SK-N-SH treated with all-trans-retinoic acid at 6 μM for 48 hours (cell line): ENCODE measurements around the gene FAM174B.

Experiments used
- ATAC-seq: fragments of 200-7000 bp; cut with Tn5 transposase; 3 replicates; pipeline ENCODE4 v1.9.1; 2020; ENCODE audit warnings: mild to moderate bottlenecking, moderate library complexity
- ARNTL ChIP-seq: fragments of 450-650 bp; formaldehyde crosslinking; IDR thresholded peaks from 2 replicates; pipeline ENCODE4 v1.5.0; 2020; ENCODE audit warnings: low read depth, mild to moderate bottlenecking, moderate library complexity, borderline replicate concordance
- BACH2 ChIP-seq: fragments of 250-450 bp; sonication (Bioruptor Pico); IDR thresholded peaks from 2 replicates; pipeline ENCODE4 v1.9.0; 2021; ENCODE audit warnings: mild to moderate bottlenecking, borderline replicate concordance
- CREB5 ChIP-seq: fragments of 250-450 bp; sonication (Bioruptor Pico); IDR thresholded peaks from 2 replicates; pipeline ENCODE4 v1.5.1; 2020; ENCODE audit warnings: low read depth, mild to moderate bottlenecking, moderate library complexity
- CSDC2 ChIP-seq: fragments of 250-450 bp; sonication (Bioruptor Pico); IDR thresholded peaks from 2 replicates; pipeline ENCODE4 v1.5.0; 2020; ENCODE audit warnings: mild to moderate bottlenecking, moderate library complexity
- ESRRG ChIP-seq: fragments of 250-450 bp; sonication (Bioruptor Pico); IDR thresholded peaks from 2 replicates; pipeline ENCODE4 v1.6.1; 2021; ENCODE audit warnings: mild to moderate bottlenecking
- GLIS3 ChIP-seq: fragments of 250-450 bp; sonication (Bioruptor Pico); IDR thresholded peaks from 2 replicates; pipeline ENCODE4 v1.5.0; 2020; ENCODE audit warnings: mild to moderate bottlenecking, moderate library complexity
- ISL1 ChIP-seq: fragments of 250-450 bp; sonication (Bioruptor Pico); IDR thresholded peaks from 2 replicates; pipeline ENCODE4 v2.1.2; 2022; ENCODE audit warnings: mild to moderate bottlenecking, moderate library complexity
- OSR1 ChIP-seq: fragments of 250-450 bp; sonication (Bioruptor Pico); IDR thresholded peaks from 2 replicates; pipeline ENCODE4 v1.8.0; 2022; ENCODE audit warnings: moderate library complexity, mild to moderate bottlenecking, inconsistent platforms
- PATZ1 ChIP-seq: fragments of 250-450 bp; sonication (Bioruptor Pico); IDR thresholded peaks from 2 replicates; pipeline ENCODE4 v1.8.0; 2020; ENCODE audit warnings: mild to moderate bottlenecking, moderate library complexity, borderline replicate concordance
- PPARA ChIP-seq: fragments of 250-450 bp; sonication (Bioruptor Pico); IDR thresholded peaks from 2 replicates; pipeline ENCODE4 v1.5.0; 2020; ENCODE audit warnings: mild to moderate bottlenecking, borderline replicate concordance
- RARB ChIP-seq: fragments of 250-450 bp; sonication (Bioruptor Pico); IDR thresholded peaks from 2 replicates; pipeline ENCODE4 v1.8.0; 2021; ENCODE audit warnings: mild to moderate bottlenecking, moderate library complexity
- SNAI2 ChIP-seq: fragments of 250-450 bp; sonication (Bioruptor Pico); IDR thresholded peaks from 2 replicates; pipeline ENCODE4 v1.5.0; 2020; ENCODE audit warnings: mild to moderate bottlenecking, moderate library complexity
- TCF4 ChIP-seq: fragments of 250-450 bp; sonication (Bioruptor Pico); IDR thresholded peaks from 2 replicates; pipeline ENCODE4 v1.8.0; 2021; ENCODE audit warnings: mild to moderate bottlenecking, moderate library complexity, borderline replicate concordance
- TOX ChIP-seq: fragments of 250-450 bp; sonication (Bioruptor Pico); IDR thresholded peaks from 2 replicates; pipeline ENCODE4 v1.8.0; 2021; ENCODE audit warnings: mild to moderate bottlenecking, moderate library complexity, borderline replicate concordance
- ZC3H10 ChIP-seq: fragments of 250-450 bp; sonication (Bioruptor Pico); IDR thresholded peaks from 2 replicates; pipeline ENCODE4 v1.5.1; 2021; ENCODE audit warnings: mild to moderate bottlenecking, moderate library complexity
- ZFP3 ChIP-seq: fragments of 250-450 bp; sonication (Bioruptor Pico); IDR thresholded peaks from 2 replicates; pipeline ENCODE4 v1.5.0; 2020; ENCODE audit warnings: mild to moderate bottlenecking, moderate library complexity
- ZFP30 ChIP-seq: fragments of 450-650 bp; formaldehyde crosslinking; IDR thresholded peaks from 2 replicates; pipeline ENCODE4 v1.5.0; 2022; ENCODE audit warnings: mild to moderate bottlenecking, moderate library complexity
- ZNF565 ChIP-seq: fragments of 450-650 bp; formaldehyde crosslinking; conservative IDR thresholded peaks from 2 replicates; pipeline ENCODE4 v1.5.0; 2020; ENCODE audit warnings: low read depth, mild to moderate bottlenecking, moderate library complexity
- ZNF70 ChIP-seq: fragments of 450-650 bp; formaldehyde crosslinking; IDR thresholded peaks from 2 replicates; pipeline ENCODE4 v1.5.0; 2020; ENCODE audit warnings: mild to moderate bottlenecking, moderate library complexity
- ZNF8 ChIP-seq: fragments of 450-650 bp; formaldehyde crosslinking; IDR thresholded peaks from 2 replicates; pipeline ENCODE4 v1.5.0; 2020; ENCODE audit warnings: mild to moderate bottlenecking, moderate library complexity
- TF ChIP-seq, protein P1 (sequence below): fragments of 250-450 bp; sonication (Bioruptor Pico); IDR thresholded peaks from 2 replicates; pipeline ENCODE4 v1.5.0; 2020; ENCODE audit warnings: mild to moderate bottlenecking, moderate library complexity
- TF ChIP-seq, protein P2 (sequence below): fragments of 250-450 bp; sonication (Bioruptor Pico); IDR thresholded peaks from 2 replicates; pipeline ENCODE4 v1.8.0; 2021; ENCODE audit warnings: low read depth, mild to moderate bottlenecking, moderate library complexity, borderline replicate concordance
- TF ChIP-seq, protein P3 (sequence below): fragments of 250-450 bp; sonication (Bioruptor Pico); IDR thresholded peaks from 2 replicates; pipeline ENCODE4 v1.5.1; 2021; ENCODE audit warnings: mild to moderate bottlenecking, moderate library complexity

Gene FAM174B

GRCh38 chr15:92625251-92625980 lies 30.2 kb downstream of the FAM174B start:
- no peak for ATAC-seq
- TF ChIP-seq ARNTL (no peak), GLIS3 (CRISPR knock-in tag) (no peak), ZNF70 (no peak), OSR1 (CRISPR knock-in tag) (no peak), ZNF565 (CRISPR knock-in tag) (no peak), ZC3H10 (CRISPR knock-in tag) (no peak), SNAI2 (CRISPR knock-in tag) (no peak), CREB5 (CRISPR knock-in tag) (no peak), ZNF8 (CRISPR knock-in tag) (no peak), PATZ1 (CRISPR knock-in tag) (no peak), ZFP30 (no peak), CSDC2 (CRISPR knock-in tag) (no peak), PPARA (CRISPR knock-in tag) (no peak), TOX (no peak), ISL1 (CRISPR knock-in tag) (no peak), TCF4 (CRISPR knock-in tag) (no peak), ZFP3 (CRISPR knock-in tag) (no peak)
- TF ChIP-seq, protein P1, sequence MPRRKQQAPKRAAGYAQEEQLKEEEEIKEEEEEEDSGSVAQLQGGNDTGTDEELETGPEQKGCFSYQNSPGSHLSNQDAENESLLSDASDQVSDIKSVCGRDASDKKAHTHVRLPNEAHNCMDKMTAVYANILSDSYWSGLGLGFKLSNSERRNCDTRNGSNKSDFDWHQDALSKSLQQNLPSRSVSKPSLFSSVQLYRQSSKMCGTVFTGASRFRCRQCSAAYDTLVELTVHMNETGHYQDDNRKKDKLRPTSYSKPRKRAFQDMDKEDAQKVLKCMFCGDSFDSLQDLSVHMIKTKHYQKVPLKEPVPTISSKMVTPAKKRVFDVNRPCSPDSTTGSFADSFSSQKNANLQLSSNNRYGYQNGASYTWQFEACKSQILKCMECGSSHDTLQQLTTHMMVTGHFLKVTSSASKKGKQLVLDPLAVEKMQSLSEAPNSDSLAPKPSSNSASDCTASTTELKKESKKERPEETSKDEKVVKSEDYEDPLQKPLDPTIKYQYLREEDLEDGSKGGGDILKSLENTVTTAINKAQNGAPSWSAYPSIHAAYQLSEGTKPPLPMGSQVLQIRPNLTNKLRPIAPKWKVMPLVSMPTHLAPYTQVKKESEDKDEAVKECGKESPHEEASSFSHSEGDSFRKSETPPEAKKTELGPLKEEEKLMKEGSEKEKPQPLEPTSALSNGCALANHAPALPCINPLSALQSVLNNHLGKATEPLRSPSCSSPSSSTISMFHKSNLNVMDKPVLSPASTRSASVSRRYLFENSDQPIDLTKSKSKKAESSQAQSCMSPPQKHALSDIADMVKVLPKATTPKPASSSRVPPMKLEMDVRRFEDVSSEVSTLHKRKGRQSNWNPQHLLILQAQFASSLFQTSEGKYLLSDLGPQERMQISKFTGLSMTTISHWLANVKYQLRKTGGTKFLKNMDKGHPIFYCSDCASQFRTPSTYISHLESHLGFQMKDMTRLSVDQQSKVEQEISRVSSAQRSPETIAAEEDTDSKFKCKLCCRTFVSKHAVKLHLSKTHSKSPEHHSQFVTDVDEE (CRISPR knock-in tag), result no peak
- TF ChIP-seq, protein P2, sequence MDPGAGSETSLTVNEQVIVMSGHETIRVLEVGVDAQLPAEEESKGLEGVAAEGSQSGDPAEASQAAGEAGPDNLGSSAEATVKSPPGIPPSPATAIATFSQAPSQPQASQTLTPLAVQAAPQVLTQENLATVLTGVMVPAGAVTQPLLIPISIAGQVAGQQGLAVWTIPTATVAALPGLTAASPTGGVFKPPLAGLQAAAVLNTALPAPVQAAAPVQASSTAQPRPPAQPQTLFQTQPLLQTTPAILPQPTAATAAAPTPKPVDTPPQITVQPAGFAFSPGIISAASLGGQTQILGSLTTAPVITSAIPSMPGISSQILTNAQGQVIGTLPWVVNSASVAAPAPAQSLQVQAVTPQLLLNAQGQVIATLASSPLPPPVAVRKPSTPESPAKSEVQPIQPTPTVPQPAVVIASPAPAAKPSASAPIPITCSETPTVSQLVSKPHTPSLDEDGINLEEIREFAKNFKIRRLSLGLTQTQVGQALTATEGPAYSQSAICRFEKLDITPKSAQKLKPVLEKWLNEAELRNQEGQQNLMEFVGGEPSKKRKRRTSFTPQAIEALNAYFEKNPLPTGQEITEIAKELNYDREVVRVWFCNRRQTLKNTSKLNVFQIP (CRISPR knock-in tag), result no peak
- TF ChIP-seq, protein P3, sequence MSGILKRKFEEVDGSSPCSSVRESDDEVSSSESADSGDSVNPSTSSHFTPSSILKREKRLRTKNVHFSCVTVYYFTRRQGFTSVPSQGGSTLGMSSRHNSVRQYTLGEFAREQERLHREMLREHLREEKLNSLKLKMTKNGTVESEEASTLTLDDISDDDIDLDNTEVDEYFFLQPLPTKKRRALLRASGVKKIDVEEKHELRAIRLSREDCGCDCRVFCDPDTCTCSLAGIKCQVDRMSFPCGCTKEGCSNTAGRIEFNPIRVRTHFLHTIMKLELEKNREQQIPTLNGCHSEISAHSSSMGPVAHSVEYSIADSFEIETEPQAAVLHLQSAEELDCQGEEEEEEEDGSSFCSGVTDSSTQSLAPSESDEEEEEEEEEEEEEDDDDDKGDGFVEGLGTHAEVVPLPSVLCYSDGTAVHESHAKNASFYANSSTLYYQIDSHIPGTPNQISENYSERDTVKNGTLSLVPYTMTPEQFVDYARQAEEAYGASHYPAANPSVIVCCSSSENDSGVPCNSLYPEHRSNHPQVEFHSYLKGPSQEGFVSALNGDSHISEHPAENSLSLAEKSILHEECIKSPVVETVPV, result no peak

DNA sequence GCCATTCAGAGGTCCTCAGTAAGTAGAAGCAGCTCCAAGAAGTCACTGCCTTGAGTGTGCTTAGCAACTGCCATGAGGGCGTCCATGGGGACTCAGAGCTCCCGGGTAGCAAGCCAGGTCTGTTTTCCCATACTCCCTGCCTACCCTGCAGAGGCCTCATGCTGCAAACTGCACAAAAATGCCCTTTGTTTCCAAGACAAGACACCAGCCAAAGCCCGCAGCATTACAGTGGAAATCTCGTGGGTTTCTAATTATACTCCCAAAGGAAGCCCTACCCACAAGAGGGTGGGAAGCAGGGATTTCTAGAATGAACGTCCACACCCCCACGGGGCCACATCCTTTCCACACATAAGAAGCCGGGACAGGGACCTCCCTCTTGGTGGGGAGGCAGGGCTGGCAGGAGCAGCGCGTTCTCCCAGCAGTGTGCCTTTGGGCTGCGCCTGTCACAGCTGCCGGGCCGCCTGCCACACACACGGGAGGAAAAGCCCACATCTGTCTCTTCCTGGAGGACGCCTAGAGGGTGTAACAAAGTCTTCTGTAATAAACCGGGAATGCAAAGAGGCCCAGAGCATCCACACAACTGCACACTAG lies 31.1 kb downstream of the FAM174B start:
- ATAC-seq, result no peak
- TF ChIP-seq OSR1 (CRISPR knock-in tag) (no peak), ISL1 (CRISPR knock-in tag) (no peak), SNAI2 (CRISPR knock-in tag) (no peak), PATZ1 (CRISPR knock-in tag) (no peak), ESRRG (CRISPR knock-in tag) (no peak), RARB (CRISPR knock-in tag) (no peak), TOX (no peak), ZFP3 (CRISPR knock-in tag) (no peak), CSDC2 (CRISPR knock-in tag) (no peak), ZNF8 (CRISPR knock-in tag) (no peak), GLIS3 (CRISPR knock-in tag) (no peak), ZNF70 (no peak), ZC3H10 (CRISPR knock-in tag) (no peak), ARNTL (no peak), BACH2 (no peak), TCF4 (CRISPR knock-in tag) (no peak), ZNF565 (CRISPR knock-in tag) (no peak)
- TF ChIP-seq, protein P2 (CRISPR knock-in tag), result no peak
- TF ChIP-seq, protein P3, result no peak
